ENCODE measurements around the gene IBSP.

Gene IBSP, protein sequence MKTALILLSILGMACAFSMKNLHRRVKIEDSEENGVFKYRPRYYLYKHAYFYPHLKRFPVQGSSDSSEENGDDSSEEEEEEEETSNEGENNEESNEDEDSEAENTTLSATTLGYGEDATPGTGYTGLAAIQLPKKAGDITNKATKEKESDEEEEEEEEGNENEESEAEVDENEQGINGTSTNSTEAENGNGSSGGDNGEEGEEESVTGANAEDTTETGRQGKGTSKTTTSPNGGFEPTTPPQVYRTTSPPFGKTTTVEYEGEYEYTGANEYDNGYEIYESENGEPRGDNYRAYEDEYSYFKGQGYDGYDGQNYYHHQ

DNA sequence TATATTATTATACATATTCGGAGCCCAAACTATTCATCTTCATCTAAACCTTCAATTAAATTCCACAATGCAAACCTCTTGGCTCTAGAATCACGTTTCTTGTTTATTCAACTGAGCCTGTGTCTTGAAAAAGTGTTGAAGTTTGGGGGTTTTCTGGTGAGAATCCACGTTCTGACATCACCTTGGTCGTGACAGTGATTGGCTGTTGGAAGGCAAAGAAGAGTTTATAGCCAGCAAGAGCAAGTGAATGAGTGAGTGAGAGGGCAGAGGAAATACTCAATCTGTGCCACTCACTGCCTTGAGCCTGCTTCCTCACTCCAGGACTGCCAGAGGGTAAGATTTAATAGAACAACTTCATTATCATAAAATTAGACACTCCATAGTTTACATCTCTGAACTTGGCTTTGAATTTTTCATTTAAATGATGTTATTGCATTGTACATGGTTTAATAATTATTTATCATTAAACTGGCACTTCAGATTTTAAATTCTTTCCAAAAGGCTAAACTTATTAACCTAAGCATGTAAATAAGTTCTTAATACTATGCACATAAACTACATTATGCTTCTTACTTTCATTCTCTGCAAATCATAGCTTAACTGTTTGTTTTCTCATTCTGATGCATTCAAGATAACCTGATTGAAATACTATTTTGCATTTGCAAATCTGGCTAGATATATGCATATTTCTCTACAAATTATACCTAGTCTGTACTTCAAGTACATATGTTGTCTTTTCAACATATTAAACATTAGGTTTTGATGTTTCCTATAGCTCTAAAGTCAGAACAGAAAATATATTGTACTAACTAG is at the start of gene IBSP:
TSS of gene IBSP (plus strand) at position 254 of the 813 bp plus-strand sequence. CDS start 2,808 bp downstream, outside the sequence.
- no peak for DNase-seq

DNA sequence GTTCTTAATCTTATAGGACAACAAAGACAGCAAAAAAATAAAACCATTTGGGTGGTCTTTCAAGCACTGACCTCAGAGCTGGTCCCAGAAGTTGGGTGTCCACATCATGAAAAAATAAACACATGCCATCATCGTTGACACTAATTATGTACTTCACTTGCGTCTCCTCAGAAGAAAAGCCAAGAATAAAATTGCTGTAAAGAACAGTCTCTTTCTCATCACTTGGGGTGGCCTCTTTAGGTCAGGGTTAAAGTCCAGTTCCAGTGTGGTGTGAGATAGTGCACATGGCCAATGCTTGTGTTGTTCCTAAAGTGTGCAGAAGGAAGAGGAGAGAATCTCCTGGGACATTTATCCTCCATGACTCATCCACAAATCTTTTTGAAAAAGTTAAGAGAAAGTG is 49.5 kb upstream of the IBSP start:
- DNase-seq: no peak

DNA sequence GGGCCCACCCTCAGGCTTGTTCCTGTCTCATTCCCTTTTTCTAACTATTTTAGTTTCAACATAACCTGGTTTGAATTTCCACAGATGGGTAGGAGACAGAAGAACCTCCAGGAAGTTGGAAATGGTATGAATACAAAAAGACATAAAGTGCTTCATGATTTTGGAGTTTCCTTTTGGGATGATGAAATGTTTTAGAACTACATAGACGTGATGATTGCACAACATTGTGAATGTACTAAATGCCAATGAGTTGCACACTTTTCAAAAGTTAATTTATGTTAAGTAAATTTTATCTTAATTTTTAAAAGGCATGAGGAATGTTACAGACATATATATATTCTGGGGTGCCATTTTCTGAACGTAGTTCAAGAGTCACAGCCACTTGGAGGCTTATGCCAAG is 41.1 kb upstream of the IBSP start:
- DNase-seq: no peak

DNA sequence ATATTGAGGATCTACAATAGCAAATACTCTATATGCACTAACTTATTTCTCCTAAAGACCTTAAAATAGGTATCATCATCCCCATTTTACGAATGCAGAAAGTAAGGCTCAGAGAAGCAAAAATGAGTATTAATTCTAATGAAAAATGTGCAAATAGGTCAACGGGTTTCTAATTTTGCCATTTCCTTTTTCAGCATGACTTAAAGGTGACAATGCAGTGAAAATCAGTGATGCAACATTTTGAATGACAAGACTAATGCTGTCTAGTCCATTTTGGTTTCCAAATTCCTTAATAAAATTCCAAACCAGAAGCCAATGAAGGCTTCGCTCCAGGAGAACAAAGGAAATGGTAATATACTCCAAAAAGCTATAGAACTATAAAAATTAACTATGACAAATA is 37.0 kb upstream of the IBSP start:
- DNase-seq: no peak

DNA sequence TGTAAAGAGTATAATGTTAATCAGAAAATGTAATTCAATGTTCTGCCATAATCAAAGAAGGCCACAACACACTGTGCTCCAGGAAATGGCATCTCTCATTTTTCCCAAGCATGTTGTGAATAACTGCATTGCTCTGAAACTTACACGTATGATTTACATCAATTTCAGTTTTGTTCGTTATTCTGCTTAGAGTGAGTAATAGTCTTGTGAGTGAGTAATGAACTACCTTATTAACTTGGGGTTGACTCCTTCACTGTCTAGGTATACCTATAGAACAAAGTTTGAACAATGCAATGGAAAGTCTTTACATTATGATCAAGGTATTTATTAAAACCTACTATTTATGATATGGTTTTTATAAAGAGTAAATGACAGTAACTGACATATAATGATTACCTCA is 17.8 kb upstream of the IBSP start:
- DNase-seq: no peak

DNA sequence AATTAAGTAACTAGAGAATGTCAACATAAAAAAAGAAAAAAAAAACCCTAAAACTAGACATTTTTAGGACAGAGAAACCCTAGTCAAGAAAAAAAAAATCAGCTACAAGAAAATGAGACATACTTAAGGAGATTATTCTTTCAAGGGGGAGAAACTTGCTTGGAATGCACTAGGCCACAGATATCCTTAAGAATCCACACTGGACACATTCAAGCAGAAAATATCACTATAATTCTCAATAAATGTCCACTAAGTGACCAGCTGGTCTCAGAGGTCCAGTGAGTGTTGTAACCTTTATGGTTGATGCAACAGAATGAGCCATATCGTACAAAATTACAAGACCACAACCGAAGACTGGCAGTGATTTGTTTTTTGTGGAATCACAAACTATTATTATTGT is 15.6 kb upstream of the IBSP start:
- no peak for DNase-seq

DNA sequence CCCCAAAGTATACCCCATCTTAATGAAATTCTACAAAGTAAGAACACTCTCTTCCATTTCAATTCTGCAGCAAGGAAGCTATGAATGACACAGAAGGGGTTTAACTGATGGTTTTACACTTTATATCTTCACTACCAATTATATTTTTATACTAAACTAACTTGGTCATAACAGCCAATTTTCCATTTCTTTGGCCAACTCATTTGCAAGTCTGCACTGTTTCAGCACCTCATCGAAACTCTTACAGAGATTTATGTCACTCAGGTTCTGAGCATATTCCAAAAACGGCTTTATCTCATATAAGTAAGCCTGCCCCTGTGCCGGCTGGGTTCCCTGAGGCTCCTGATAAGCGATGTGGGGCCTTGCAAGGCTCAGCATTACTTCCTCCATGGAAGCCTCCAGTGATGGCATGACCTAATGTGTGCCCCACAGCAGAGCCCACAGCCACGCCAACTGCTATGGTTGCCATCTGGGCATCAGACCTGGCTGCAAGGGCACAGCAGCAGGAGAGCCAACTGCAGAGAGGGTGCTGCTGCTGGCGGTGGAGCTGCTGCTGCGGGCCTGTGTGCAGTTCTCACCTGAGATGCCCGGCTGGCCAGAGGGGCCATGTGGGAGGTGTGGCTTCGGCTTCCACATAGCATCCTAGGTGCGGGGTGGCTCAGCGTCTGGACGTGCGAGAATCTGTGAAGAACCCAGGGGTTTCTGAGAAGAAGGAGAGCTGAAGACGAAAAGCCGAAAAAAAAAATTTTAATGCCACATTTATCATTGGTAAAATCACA is 13.4 kb upstream of the IBSP start:
- no peak for DNase-seq

DNA sequence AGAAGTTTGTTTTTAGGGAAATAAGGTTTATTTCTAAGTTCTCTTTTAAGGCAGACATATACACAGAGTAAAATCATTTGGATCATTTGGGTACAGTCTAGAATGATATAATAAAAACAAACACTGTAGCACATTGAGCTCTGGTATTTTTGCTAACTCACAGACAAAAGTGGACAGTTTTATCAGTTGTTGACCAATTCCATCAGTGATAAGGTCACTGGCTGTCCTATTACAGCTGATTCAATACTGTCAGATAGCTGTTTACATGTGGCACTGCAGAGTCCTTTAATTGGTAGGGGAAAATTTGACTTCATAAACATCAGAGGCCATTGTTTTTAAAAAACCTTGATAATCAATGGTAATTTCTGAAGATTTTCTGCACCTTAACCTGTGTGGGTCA is 3.5 kb downstream of the IBSP start:
- DNase-seq: no peak

DNA sequence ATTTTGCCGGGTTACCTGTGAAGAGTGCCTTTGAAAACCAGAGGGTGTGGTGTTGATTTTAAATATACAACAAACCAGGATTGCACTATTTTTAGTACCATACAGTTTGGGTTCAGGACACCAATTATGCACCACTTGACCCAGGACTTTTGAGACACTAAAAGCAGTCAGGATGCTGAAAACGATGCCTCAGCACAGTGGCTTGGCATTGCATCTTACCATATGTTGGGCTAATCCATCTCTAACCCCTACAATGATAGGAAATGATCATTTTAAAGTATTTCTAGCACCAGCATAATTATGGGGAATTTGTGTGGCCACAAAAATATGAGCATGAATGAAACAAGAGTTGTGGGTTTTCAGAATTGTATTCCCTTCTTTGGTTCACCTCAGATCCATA is 4.1 kb downstream of the IBSP start:
- no peak for DNase-seq

DNA sequence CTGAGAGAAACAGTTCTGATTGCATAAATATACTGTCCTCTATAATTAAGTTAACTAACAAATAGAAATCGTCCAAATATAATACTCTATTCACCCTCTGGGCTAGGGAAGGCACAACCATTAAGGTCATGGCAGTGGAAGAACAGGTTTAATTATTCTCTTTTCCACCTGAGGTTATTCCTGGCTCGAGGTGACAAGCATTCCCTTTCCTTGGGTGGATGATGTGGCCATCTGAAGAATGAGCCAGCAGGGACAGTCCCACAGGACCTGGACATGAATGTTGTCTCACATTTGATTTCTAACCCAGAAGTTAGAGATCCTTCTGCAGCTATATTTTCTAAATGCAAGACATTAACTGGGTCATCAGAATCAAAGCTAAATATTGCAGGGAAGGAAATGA is 5.5 kb downstream of the IBSP start:
- DNase-seq: no peak

DNA sequence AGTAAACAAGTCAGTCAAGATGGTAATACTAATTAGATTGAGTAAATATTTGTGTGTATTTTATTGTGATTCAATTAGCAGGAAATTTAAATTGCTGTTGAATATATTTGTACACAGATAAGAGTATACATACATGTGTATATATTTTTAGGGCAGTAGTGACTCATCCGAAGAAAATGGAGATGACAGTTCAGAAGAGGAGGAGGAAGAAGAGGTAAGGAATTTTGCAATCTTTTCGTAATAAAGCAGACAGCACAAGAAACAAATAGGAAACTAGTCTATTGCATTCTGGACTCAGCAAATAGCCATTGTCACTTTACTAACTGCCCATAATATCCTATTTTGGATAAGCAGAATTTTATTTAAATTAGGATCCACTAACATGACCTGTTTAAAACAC is 6.6 kb downstream of the IBSP start:
- DNase-seq: no peak

DNA sequence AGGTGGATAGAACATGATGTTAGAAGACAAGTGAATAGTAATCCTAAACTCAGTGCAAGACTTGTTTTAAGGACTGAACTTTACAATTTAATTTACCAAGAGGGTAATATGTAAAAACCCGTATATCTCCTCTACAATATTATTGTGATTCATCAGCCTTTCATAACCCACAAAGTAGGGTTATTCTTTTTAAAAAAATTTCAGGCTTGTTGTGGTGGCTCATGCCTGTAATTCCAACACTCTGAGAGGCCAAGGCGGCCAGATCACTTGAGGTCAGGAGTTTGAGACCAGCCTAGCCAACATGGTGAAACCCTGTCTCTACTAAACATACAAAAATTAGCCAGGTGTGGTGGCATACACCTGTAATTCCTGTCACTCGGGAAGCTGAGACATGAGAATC is 7.2 kb downstream of the IBSP start:
- no peak for DNase-seq

DNA sequence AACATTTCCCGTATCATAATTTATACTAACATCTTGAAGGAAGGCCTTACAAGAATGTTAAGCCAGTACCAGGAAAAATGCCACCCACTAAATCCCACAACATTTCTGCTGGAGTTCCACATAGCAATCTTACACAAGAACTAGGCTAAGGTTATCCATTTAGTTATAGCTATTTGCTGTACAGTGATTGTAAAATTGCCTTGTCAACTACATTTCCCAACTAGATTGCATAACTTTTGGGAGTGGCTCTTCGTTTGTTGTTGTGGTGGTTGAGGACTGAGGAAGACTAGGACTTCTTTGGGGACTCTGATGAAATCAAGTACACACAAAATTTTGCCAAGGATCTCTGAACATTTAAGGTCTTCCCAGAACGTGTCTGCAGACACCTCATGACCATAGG is 8.0 kb downstream of the IBSP start:
- DNase-seq: no peak

DNA sequence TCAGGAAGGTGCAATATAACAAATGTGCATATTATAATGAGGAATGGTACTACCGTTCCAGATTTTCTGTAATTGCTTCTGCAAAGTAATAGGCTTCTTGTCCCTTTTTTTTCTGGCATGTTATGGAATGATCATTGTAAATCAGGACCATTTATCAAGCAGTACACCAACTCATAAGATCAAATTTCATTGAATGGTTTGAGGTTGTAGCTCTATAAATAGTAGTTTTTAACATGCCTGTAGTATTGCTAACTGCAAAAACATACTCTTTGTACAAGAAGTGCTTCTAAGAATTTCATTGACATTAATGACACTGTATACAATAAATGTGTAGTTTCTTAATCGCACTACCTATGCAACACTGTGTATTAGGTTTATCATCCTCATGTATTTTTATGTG is 12.6 kb downstream of the IBSP start:
- DNase-seq: no peak

DNA sequence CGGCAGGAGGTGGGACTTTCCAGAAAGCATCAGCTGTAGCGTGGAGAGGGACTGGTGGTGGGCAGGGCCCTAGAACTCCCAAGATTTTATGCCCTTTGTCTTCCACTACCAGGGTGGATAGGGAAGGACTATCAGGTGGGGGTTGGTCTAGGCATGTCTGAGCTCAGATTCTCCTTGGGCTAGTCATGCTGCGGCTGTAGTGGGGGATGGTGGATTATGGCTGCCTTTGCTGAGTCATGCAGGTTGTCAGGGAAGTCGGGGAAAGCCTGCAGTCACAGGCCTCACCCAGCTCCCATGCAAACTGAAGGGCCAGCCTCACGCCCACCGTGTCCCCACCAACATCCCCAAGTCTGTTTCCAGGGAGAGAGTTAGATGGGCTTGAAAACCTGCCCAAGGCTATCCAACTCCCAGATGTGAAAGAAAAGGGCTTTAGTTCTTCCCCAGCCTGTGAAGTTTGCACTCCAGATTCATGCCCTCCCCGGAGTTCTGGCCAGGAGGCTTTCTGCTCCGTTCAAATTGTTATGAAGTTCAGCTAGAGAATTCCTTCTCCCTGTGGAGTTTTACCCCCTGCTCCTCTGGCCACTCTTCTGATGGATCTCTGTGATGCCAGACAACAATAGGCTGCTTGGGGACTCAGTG is 20.0 kb downstream of the IBSP start:
- DNase-seq: no peak

DNA sequence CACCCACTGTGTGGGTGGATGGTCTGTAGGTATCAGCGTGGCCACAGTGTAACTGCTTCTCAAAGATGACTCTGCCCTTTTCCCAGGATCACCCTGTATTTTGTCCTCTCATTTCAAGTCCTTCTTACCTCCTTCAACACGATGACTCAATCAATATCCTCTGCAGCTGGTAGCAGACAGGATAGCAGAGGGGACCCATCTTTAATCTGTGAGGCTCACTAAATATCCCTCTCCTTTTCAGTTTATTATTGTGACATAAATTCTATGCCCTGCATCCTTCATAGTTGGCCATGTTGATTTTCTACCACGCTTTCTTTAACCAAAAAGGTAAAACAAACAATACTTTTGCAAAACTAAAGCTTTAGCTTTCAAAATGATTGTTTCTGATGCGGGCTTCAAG is 23.8 kb downstream of the IBSP start:
- DNase-seq: no peak

DNA sequence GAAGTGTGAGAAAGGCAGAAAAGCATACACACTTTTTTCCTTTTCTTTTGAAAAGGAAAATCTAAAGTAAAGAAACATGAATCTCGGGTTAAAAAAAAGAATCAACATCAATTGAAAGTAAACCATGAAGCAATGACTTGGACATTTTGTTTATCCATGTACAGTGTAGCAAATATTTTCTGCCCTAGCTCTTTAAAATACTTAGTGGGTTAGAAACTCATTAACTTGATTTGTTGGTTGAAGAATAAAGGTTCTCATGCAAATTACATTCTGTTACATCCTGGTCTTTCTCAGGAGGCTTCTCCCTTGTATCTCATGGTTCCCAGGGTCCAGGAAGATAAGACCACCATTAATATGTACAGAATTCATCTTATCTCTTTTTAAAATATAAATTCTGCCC is 24.4 kb downstream of the IBSP start:
- no peak for DNase-seq

DNA sequence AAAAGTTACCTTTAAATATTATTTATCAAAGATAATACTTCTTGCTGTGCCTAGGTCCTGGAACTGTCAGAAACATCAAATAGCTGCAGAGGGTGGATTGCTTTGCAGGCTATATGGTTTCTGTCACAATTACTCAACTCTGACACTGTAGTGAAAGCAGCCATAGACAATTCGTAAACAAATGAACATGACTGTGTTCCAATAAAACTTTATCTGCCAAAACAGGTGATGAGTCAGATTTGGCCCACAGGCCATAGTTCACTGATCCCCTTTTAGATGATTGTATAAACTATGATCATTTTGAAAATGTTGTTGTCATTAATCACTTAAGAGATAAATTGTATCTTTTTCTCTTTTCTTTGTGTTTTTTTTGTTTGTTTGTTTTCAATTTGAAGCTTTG is 25.0 kb downstream of the IBSP start:
- DNase-seq: no peak

DNA sequence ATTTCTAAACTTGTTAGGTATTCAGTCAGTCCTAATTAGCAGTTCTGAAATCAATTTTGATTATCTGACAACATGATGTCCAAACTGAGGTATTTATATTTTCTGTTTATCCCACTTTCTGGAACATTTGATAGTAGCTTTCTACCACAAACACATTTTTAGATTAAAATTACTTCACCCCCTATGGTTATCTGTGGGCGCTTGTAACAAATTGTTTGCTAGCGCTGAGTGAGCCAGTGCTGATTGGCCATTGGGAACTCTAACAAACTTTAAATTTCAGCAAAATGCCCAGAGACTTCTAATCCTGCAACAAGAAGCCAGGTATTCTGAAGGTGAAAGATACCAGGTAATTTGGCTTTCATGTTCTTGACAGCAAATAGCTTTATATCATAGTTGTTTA is 33.3 kb downstream of the IBSP start, which contains the start of gene MEPE:
TSS of gene MEPE (plus strand) at position 301 of the 400 bp plus-strand sequence. CDS start 1,746 bp downstream, outside the sequence.
- DNase-seq: no peak

DNA sequence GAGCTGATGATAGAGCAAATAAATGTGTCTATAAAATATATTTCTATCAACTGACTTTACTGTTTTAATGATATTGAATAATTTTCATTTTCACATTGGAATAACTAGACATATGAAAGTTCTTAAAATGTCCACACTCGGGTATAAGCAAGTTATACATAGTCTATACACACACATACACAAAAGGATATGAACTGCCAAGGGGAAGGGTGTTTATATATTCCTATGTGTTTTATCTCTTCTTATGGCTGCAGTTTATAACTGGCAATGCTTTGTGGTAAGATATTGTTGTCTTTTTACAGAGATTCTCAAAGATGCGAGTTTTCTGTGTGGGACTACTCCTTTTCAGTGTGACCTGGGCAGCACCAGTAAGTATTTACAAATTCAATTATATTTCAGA is 35.0 kb downstream of the IBSP start:
- no peak for DNase-seq

DNA sequence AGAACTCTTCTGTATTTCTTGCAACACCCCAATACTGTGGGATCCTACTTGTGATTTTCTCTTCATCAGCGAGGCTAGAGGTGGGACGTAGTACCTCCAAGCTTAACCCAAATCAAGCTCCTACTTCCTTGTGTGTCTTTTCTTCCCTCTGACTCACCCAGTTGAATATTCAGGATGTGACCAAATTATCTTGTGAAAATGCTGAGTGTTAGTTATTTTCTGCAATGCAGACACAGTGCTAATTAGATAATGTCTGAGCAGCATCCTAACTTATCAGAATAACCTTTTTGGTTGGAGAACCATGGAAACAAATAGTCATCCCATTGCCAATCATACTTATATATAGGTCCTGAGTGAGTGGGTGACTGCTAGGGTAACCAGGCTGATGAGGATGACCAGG is 35.8 kb downstream of the IBSP start:
- DNase-seq: no peak

DNA sequence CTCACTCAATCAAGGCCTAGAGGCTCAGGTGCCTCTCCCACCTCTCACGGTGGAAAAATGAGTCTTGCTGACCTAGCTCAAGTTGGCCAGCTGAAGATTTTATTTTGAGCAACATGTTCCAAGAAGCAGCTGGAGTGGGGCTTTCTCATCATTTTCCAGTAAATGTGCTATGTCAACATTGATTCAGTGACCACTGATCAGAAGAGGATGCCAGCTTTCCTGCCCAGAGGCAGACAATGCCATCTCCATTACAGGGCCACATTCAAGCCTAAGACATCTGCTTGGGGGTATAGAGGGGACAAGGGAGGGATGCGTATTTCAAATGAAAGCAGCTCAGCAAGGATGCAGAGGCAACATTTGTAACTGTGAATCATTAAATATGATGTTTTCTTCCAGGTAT is 36.4 kb downstream of the IBSP start:
- DNase-seq: no peak

DNA sequence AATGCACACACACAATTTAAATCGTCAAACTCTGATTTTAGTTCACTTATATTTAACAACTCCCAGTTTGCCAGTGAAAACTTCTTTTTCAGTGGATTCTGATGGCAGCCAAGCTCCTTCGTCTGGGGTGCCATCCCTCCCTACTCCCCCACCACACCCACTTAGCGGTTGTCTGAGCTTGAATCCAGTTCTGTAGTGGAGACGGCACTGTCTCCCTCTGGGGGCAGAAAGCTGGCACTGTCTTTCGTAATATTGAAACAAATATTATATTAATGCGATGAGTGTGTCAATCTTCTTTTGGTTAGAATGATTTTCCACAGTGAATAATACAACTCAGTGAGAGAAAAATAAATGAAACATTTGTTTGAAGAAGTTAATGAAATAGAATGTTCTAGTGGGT is 38.9 kb downstream of the IBSP start:
- no peak for DNase-seq

All from NCI-H446 treated with DMSO at 0.1 percent for 48 hours (cell line).